Fibroblast of pulmonary artery (primary cell): ENCODE results near the gene GTF2A2.

Experiments used
- DNase-seq: peaks from one replicate; pipeline ENCODE4 v3.0.0-alpha.2; 2010; ENCODE audit warnings: low read depth
- H3K4me3 ChIP-seq: replicated peaks from 2 replicates; pipeline ENCODE4 v1.5.1; 2011; ENCODE audit warnings: low read depth, mild to moderate bottlenecking, control low read depth, low read length, moderate library complexity
- CTCF ChIP-seq: IDR thresholded peaks from 2 replicates; pipeline ENCODE4 v1.5.1; 2011; ENCODE audit warnings: mild to moderate bottlenecking, control low read depth, low read length, inconsistent platforms; ENCODE audit errors: missing control alignments

GTF2A2 gene

GRCh38 chr15:59694779-59695178, 37.5 kb upstream of the GTF2A2 start:
- no peak for DNase-seq
- H3K4me3 ChIP-seq, result no peak overlapping the region
- TF ChIP-seq CTCF, result no peak

DNA sequence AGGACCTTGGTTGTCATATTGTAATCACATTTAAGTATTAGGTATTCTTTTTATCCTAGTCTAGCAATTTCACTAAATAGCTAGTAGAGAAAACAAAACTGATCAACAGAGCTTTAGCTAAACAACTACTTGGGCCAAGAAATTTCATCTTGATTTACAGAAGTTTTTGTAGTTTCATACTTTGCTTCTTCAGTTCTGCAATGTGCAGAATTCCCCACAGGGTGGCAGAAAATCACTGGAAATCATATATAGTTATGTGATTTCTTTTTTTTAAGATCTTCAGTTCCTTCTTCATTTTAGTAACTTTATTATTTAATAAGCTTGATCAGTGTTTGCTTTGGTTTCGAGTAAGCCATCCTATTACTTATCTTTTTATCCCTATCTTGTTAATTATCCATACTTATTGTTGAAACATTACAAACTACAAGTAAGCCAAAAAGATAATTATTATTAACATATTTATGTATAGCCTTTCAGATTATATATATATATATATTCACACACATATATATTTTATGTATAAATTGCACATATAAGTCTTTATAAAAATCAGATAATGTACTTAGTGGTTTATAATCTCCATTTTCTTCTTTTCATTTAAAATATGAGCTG, 34.0 kb upstream of the GTF2A2 start:
- TF ChIP-seq CTCF, result peak; percentile 69
- H3K4me3 ChIP-seq, result no peak overlapping the region
- DNase-seq, result peak; percentile 77

GRCh38 chr15:59689626-59690236, 32.4 kb upstream of the GTF2A2 start:
- TF ChIP-seq CTCF, result no peak
- peak overlapping the region; percentile 72 for H3K4me3 ChIP-seq
- peak; percentile 79 for DNase-seq

DNA sequence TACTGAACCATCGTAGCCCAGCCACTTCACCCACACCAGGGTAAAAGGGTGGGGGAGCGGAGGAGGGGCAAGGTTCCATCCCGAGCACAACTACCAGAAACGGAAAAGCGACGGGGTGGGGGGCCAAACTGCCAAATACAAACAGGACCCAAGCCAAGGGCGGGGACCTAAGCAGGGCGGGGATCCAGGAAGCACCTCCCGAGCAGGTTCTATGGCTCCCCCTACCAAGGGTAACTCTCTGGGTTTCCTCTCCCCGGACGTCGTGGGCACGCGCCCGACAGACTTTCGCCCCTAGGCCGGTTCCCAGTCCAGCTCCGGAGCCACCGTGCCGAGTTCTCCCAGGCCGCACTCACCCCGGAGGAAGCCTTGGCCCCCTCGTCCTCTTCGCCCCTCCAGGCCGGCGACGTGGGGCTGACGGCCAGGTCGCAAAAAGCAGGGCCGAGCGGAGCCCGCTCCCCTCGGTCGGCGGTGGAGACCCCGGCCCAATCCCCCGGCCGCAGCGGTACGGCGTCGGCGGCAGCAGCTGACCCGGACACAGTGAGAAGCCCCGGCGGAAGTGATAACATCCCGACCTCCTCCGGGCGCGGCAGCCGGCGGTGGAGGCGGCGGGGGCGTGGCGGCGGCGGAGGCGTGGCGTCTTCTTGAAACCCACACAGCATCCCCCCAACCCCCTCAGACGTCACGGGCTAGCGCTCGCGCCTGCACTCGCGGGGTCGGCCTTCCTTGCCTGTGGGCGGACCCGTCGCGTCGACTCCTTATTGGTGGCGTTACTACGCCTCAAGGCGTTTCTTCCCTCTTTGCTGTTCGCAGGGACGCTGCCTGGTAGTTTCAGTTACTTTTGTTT, 31.7 kb upstream of the GTF2A2 start, which contains the start of gene BNIP2:
Gene BNIP2, minus strand, starts transcription at position 539 of the 844 bp plus-strand sequence. CDS start 6,863 bp downstream, outside the sequence.
- peak; percentile 99 for DNase-seq
- TF ChIP-seq CTCF, result no peak
- peak within 1 kb of the TSS; percentile 72 for H3K4me3 ChIP-seq

- H3K4me3 ChIP-seq, result peak overlapping the region; percentile 72
- peak; percentile 88 for DNase-seq
- TF ChIP-seq CTCF, result no peak
Measured at GRCh38 chr15:59688423-59688781, 31.1 kb upstream of the GTF2A2 start.

GRCh38 chr15:59687836-59688235, 30.5 kb upstream of the GTF2A2 start:
- TF ChIP-seq CTCF, result no peak
- H3K4me3 ChIP-seq, result peak overlapping the region; percentile 72
- DNase-seq, result peak; percentile 62
